LHCN-M2 (cell line): ENCODE data around the gene GDI2. TPM values are rescaled to one million over a fixed set of nuclear protein-coding genes. Genes with fewer than 3 reads are reported as not detected.
A peak's percentile ranks its signal among the peaks of the same experiment; 100 is the strongest.
"Not testable (repeated sequence)": the region's sequence is repeated elsewhere in the genome, so short reads cannot be mapped to it uniquely, and the experiment has no call there.

Experiments used
- DNase-seq: peaks from one replicate; pipeline ENCODE4 v3.0.0-alpha.2; 2012; ENCODE audit warnings: low read depth
- polyA plus RNA-seq: library from polyadenylated mRNA; unstranded; fragments of >200 nt; gene quantifications from one replicate; pipeline ENCODE4 v1.2.1, GENCODE V29; 2012; ENCODE audit warnings: missing spikeins
- total RNA-seq: library from RNA; depleted of rRNA; stranded (reverse); fragments of >200 nt; gene quantifications from 2 replicates; pipeline ENCODE4 v1.2.3, GENCODE V29; 2014; rRNA removed

GDI2 gene
- 341 and 359 TPM in 2 replicates for total RNA-seq
- 152 TPM for polyA plus RNA-seq

- peak; percentile 96 for DNase-seq
Measured at GRCh38 chr10:5813341-5814109, at the start of gene GDI2. TSS of gene GDI2 (minus strand) at chr10:5813434. CDS start at chr10:5813258, 176 bp downstream.

- no peak for DNase-seq
Measured at GRCh38 chr10:5862360-5862961, 49.2 kb upstream of the GDI2 start.

GRCh38 chr10:5860066-5860465, 46.8 kb upstream of the GDI2 start:
- DNase-seq, result no peak

GRCh38 chr10:5858811-5859210, 45.6 kb upstream of the GDI2 start:
- DNase-seq, result no peak

GRCh38 chr10:5856701-5857004, 43.4 kb upstream of the GDI2 start:
- no peak for DNase-seq

- no peak for DNase-seq
Measured at GRCh38 chr10:5855979-5856700, 42.9 kb upstream of the GDI2 start.

GRCh38 chr10:5854131-5854475, 40.9 kb upstream of the GDI2 start:
- no peak for DNase-seq

- not testable (repeated sequence) for DNase-seq
Measured at GRCh38 chr10:5846667-5847066, 33.4 kb upstream of the GDI2 start.

- no peak for DNase-seq
Measured at GRCh38 chr10:5844345-5845055, 31.3 kb upstream of the GDI2 start.

- DNase-seq, result no peak
Measured at GRCh38 chr10:5843686-5844344, 30.6 kb upstream of the GDI2 start.

GRCh38 chr10:5841965-5842364, 28.7 kb upstream of the GDI2 start:
- DNase-seq, result no peak

- DNase-seq, result peak; percentile 68
Measured at GRCh38 chr10:5840314-5841307, 27.4 kb upstream of the GDI2 start.

GRCh38 chr10:5836181-5836580, 22.9 kb upstream of the GDI2 start:
- DNase-seq, result not testable (repeated sequence)

GRCh38 chr10:5835446-5836095, 22.3 kb upstream of the GDI2 start:
- peak; percentile 5 for DNase-seq

GRCh38 chr10:5833814-5834213, 20.6 kb upstream of the GDI2 start:
- no peak for DNase-seq

- no peak for DNase-seq
Measured at GRCh38 chr10:5832946-5833345, 19.7 kb upstream of the GDI2 start.

GRCh38 chr10:5831446-5831782, 18.2 kb upstream of the GDI2 start:
- DNase-seq, result no peak

- DNase-seq, result no peak
Measured at GRCh38 chr10:5830629-5831445, 17.6 kb upstream of the GDI2 start.

- DNase-seq, result no peak
Measured at GRCh38 chr10:5829267-5829666, 16.0 kb upstream of the GDI2 start.
